ENCODE measurements around the gene AGAP1.

The AGAP1 gene

GRCh38 chr2:235834781-235835180 lies 340.9 kb downstream of the AGAP1 start:
- no peak for DNase-seq (ENCODE audit: low read depth in 2 of 3, low spot score in 1 of 3)

GRCh38 chr2:235835810-235836209 lies 342.0 kb downstream of the AGAP1 start:
- DNase-seq (ENCODE audit: low read depth in 2 of 3, low spot score in 1 of 3) = no peak

GRCh38 chr2:235836491-235836911 lies 342.7 kb downstream of the AGAP1 start:
- no peak for DNase-seq (ENCODE audit: low read depth in 2 of 3, low spot score in 1 of 3)

- DNase-seq (ENCODE audit: low read depth in 2 of 3, low spot score in 1 of 3) = no peak
Observed at GRCh38 chr2:235839226-235839625, 345.4 kb downstream of the AGAP1 start.

- no peak for DNase-seq (ENCODE audit: low read depth in 2 of 3, low spot score in 1 of 3)
Observed at GRCh38 chr2:235839974-235840373, 346.1 kb downstream of the AGAP1 start.

- DNase-seq (ENCODE audit: low read depth in 2 of 3, low spot score in 1 of 3) = no peak
Observed at GRCh38 chr2:235841863-235842262, 348.0 kb downstream of the AGAP1 start.

- DNase-seq (ENCODE audit: low read depth in 2 of 3, low spot score in 1 of 3) = no peak
Observed at GRCh38 chr2:235842941-235843340, 349.1 kb downstream of the AGAP1 start.

- DNase-seq (ENCODE audit: low read depth in 2 of 3, low spot score in 1 of 3) = no peak
Observed at GRCh38 chr2:235843591-235844395, 349.9 kb downstream of the AGAP1 start.

- no peak for DNase-seq (ENCODE audit: low read depth in 2 of 3, low spot score in 1 of 3)
Observed at GRCh38 chr2:235844561-235844960, 350.7 kb downstream of the AGAP1 start.

GRCh38 chr2:235845245-235845644 lies 351.4 kb downstream of the AGAP1 start:
- DNase-seq (ENCODE audit: low read depth in 2 of 3, low spot score in 1 of 3) = no peak

- no peak for DNase-seq (ENCODE audit: low read depth in 2 of 3, low spot score in 1 of 3)
Observed at GRCh38 chr2:235847576-235847975, 353.7 kb downstream of the AGAP1 start.

- DNase-seq (ENCODE audit: low read depth in 2 of 3, low spot score in 1 of 3) = no peak
Observed at GRCh38 chr2:235848055-235848454, 354.2 kb downstream of the AGAP1 start.

GRCh38 chr2:235848946-235849345 lies 355.1 kb downstream of the AGAP1 start:
- DNase-seq (ENCODE audit: low read depth in 2 of 3, low spot score in 1 of 3) = no peak

- no peak for DNase-seq (ENCODE audit: low read depth in 2 of 3, low spot score in 1 of 3)
Observed at GRCh38 chr2:235849489-235849888, 355.6 kb downstream of the AGAP1 start.

- DNase-seq (ENCODE audit: low read depth in 2 of 3, low spot score in 1 of 3) = no peak
Observed at GRCh38 chr2:235850289-235850688, 356.4 kb downstream of the AGAP1 start.

GRCh38 chr2:235850771-235851551 lies 357.1 kb downstream of the AGAP1 start:
- DNase-seq (ENCODE audit: low read depth in 2 of 3, low spot score in 1 of 3) = no peak

- no peak for DNase-seq (ENCODE audit: low read depth in 2 of 3, low spot score in 1 of 3)
Observed at GRCh38 chr2:235851828-235852525, 358.1 kb downstream of the AGAP1 start.

GRCh38 chr2:235852526-235852920 lies 358.7 kb downstream of the AGAP1 start:
- DNase-seq (ENCODE audit: low read depth in 2 of 3, low spot score in 1 of 3) = no peak

- DNase-seq (ENCODE audit: low read depth in 2 of 3, low spot score in 1 of 3) = no peak
Observed at GRCh38 chr2:235854276-235854675, 360.4 kb downstream of the AGAP1 start.

GRCh38 chr2:235855011-235855410 lies 361.2 kb downstream of the AGAP1 start:
- DNase-seq (ENCODE audit: low read depth in 2 of 3, low spot score in 1 of 3) = no peak

GRCh38 chr2:235856151-235856854 lies 362.5 kb downstream of the AGAP1 start:
- DNase-seq (ENCODE audit: low read depth in 2 of 3, low spot score in 1 of 3) = no peak
